ENCODE measurements around the gene RPL10. TPM values are rescaled to one million over a fixed set of nuclear protein-coding genes. Genes with fewer than 3 reads are reported as not detected.

The RPL10 gene
- total RNA-seq = 1,000 to 10,000 TPM; 2,607 to 8,937 (median 4,770) TPM

- peak within 1 kb of the TSS; percentile 67 to 76 (median 72) for H3K4me3 ChIP-seq
- TF ChIP-seq POLR2A (IDR thresholded peaks at IDR 0.05) (peak in 3 of 4 donors; percentile 83 to 95 (median 88)), CTCF (IDR thresholded peaks at IDR 0.05) (no peak)
- H3K27ac ChIP-seq = peak within 1 kb of the TSS; percentile 95 to 99 (median 97)
- peaks cover 10 to 25% (median 14%) of the 10 kb centered on the region in 3 donors for H3K36me3 ChIP-seq
- WGBS, 2 donors = 51% methylated on average over 25 of the region's 69 CpGs; no CpG with 5 or more reads in 1 of the 2 donors
- H3K27me3 ChIP-seq = no peaks in the 10 kb centered on the region
- no peaks in the 10 kb centered on the region for H3K9me3 ChIP-seq
- peaks cover 10 to 55% (median 15%) of the 10 kb centered on the region in 3 donors for H3K4me1 ChIP-seq
- peak; percentile 60 for DNase-seq
- intact Hi-C loops (cut with DNase I) = no loop called here
Measured at GRCh38 chrX:154397888-154398667, at the start of gene RPL10. Gene RPL10 (plus strand): TSS chrX:154398377. CDS start chrX:154398520, 143 bp downstream.

- Histone ChIP-seq H3K4me3 (no peak overlapping the region), H3K27me3 (no peaks in the 10 kb centered on the region), H3K9me3 (no peaks in the 10 kb centered on the region), H3K4me1 (peaks cover 0 to 24% (median 3%) of the 10 kb centered on the region in 3 donors), H3K27ac (peak overlapping the region in 2 of 4 donors; percentile 17 to 44), H3K36me3 (peaks cover 11 to 58% (median 19%) of the 10 kb centered on the region in 3 donors)
- DNase-seq = no peak
- 73% methylated on average over 4 of the region's 24 CpGs; no CpG with 5 or more reads in 1 of the 2 donors for WGBS, 2 donors
- intact Hi-C loops (cut with DNase I) = no loop called here
- TF ChIP-seq CTCF (IDR thresholded peaks at IDR 0.05) (no peak), POLR2A (IDR thresholded peaks at IDR 0.05) (no peak)
Measured at GRCh38 chrX:154348646-154349358, 49.4 kb upstream of the RPL10 start.

- no peaks in the 10 kb centered on the region for H3K27me3 ChIP-seq
- no peak for TF ChIP-seq CTCF (IDR thresholded peaks at IDR 0.05)
- no peak for TF ChIP-seq POLR2A (IDR thresholded peaks at IDR 0.05)
- no peak overlapping the region for H3K4me3 ChIP-seq
- H3K27ac ChIP-seq = peak overlapping the region in 2 of 4 donors; percentile 17 to 44
- H3K36me3 ChIP-seq = peaks cover 12 to 64% (median 24%) of the 10 kb centered on the region in 3 donors
- intact Hi-C loops (cut with DNase I) = no loop called here
- WGBS, 2 donors = no CpG with 5 or more reads among the region's 19 CpGs
- peaks cover 0 to 24% (median 3%) of the 10 kb centered on the region in 3 donors for H3K4me1 ChIP-seq
- no peak for DNase-seq
- H3K9me3 ChIP-seq = no peaks in the 10 kb centered on the region
Measured at GRCh38 chrX:154349359-154349935, 48.7 kb upstream of the RPL10 start.

- WGBS, 2 donors = 82% methylated on average over 4 of the region's 15 CpGs; no CpG with 5 or more reads in 1 of the 2 donors
Measured at GRCh38 chrX:154349979-154350378, 48.2 kb upstream of the RPL10 start.

More at GRCh38 chrX:154349979-154350378, 48.2 kb upstream of the RPL10 start:
- intact Hi-C loops (cut with DNase I) = no loop called here
- H3K27me3 ChIP-seq = no peaks in the 10 kb centered on the region
- H3K27ac ChIP-seq = no peak overlapping the region
- peaks cover 0 to 24% (median 3%) of the 10 kb centered on the region in 3 donors for H3K4me1 ChIP-seq
- DNase-seq = no peak
- no peak for TF ChIP-seq CTCF (IDR thresholded peaks at IDR 0.05)
- no peak for TF ChIP-seq POLR2A (IDR thresholded peaks at IDR 0.05)
- H3K9me3 ChIP-seq = no peaks in the 10 kb centered on the region
- peaks cover 12 to 70% (median 24%) of the 10 kb centered on the region in 3 donors for H3K36me3 ChIP-seq
- H3K4me3 ChIP-seq = no peak overlapping the region
